GM21390 (cell line): Measurements from ENCODE around the gene PREP.
"Not testable (repeated sequence)": the region's sequence is repeated elsewhere in the genome, so short reads cannot be mapped to it uniquely, and the experiment has no call there.

Experiments used
- ATAC-seq: cut with Tn5 transposase; IDR thresholded peaks from one replicate; pipeline ENCODE4 v1.9.1; 2021; ENCODE audit not compliant: unreplicated experiment

The PREP gene

GRCh38 chr6:105402939-105403935 lies at the start of gene PREP:
PREP (minus strand) TSS chr6:105403082; CDS start chr6:105402891, 191 bp downstream.
- ATAC-seq: peak; percentile 92

- ATAC-seq: no peak
These were observed 49.5 kb upstream of the PREP start for GRCh38 chr6:105452376-105452775.

- ATAC-seq: no peak
These were observed 47.0 kb upstream of the PREP start for GRCh38 chr6:105449756-105450390.

GRCh38 chr6:105445481-105445880 lies 42.6 kb upstream of the PREP start:
- ATAC-seq: no peak

GRCh38 chr6:105443941-105444340 lies 41.1 kb upstream of the PREP start:
- no peak for ATAC-seq

DNA sequence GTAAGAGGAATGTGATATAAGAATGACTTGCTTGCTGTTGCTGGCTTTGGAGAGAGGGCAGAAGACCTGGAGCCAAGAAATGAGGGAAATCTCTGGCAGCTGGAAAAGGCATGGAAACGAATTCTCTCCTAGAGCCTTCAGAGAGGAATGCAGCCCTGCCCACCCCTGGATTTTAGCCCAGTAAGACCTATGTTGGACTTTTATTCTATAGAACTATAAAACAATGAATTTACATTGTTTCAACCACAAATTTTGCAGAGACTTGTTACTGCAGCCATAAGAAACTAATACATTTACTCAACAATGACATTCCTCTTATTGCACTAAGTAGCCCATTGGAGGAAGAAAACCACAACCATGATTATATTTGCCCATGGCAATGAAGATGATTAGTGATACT lies 39.5 kb upstream of the PREP start:
- no peak for ATAC-seq

DNA sequence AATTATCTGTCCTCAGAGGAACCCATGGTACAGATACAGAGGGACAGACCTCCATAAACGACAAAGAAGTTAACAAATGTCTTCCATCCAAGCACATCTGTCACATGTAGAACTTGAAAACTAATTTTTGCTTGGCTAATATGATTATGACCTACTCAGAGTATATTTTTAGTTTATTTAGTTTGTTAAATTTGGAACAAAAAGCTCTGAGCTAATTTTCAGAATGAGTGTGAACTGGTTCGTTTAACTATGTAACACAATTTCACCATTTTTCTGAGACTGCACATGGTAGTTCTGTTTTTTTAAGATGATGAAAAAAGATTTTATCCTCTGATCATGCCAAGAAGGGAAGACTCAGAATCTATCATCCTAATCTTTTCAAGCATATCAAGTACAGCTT lies 34.4 kb upstream of the PREP start:
- ATAC-seq: no peak

GRCh38 chr6:105433723-105434122 lies 30.8 kb upstream of the PREP start:
- no peak for ATAC-seq

DNA sequence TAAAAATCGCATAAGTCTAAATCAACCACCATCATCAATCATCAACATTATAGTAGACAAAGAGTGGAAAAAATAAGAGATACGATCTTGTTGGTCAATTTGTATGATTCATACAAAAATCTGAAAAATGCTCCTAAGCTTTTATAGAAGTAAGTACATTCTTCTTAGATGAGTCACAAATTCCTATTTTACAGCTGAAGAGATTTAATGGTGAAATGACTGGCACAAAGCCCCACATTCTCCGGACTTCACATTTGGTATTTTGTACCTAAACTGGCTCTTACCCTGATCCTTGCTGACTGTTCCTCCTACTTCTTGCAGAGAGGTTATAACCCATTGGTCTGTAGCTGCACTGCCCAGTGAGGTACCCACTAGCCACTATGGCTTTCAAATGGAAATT lies 29.9 kb upstream of the PREP start:
- no peak for ATAC-seq

DNA sequence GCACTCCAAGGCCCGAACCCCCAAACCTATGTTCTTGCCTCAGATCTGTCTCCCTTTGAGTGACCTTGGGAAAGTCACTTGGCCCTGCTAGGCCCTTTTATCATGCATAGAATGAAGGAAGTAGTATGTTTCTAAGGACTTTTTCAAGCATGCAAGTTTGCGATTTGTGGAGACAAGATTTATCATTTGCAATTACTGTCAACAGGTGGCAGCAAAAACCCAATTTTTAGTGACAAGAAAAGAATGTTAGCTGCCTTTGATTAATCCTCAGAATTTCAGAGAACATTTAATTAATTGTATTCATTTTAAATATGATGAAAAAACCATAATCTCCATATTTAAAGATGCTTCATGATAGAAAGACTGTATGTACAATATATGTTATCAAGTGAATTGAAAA lies 28.3 kb upstream of the PREP start:
- no peak for ATAC-seq

DNA sequence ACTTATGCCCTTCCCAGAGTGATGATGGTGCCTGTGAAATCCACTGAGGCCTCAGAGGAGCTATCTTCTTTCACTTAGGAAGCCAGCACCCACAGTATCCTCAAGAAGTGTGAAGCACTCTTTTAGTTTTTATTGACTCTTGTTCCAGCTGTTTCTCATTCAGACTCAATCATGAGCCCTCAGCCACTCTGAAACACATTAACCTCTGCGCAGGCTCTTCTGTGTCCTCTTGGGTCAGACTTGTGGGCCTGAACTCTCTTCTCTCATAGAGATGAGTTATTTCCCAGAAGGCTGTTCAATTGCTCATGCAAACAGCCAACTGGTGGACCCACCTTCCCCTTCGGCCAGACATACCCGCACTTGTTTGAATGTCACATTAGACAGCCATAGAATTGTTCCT lies 27.8 kb upstream of the PREP start:
- no peak for ATAC-seq

DNA sequence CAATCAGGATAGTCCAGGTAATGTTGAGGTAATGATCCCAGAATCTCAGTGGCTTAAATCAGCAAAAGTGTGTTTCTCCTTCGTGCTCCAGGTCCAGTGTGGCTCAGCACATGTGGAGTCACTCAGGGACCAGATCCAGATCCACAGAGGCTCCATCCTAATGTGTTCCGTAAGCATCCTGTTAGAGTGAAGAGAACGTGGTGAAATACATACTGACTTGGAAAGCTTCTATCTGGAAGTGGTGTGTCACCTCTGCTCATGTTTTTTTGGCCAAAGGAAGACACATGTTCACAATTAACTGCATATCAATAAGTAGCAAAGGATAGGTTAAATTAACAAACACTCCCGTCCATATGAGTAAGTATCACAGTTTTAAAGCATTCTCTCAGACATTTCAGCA lies 26.8 kb upstream of the PREP start:
- no peak for ATAC-seq

GRCh38 chr6:105428342-105428957 lies 25.6 kb upstream of the PREP start:
- no peak for ATAC-seq

DNA sequence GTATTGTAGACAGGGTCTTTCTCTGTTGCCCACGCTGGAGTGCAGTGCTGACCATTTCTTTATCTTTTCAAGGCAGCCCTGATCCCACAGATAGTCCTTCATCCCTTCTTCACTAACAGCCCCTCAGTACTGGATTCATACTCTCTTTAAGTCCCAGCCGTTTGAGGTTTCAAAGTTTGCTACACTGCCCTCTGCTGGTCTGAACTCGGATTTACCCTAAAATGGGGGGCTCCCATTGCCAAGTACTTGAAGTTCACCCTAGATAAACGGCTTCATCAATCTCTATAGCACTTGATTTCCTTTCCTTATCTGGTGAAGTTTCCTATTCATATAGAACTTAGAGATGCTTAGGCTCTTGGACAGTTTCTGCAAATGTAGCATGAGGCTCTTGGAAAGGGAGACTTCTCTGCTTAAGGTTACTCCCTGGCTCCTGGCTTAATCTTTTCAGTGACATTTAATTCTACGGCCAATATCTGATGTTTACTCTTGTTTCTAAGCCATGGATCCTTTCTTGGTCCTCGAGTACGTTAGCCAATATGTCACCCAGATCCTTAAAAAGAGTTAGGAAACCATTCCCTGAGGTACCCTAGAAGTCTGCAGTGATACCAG lies 21.4 kb upstream of the PREP start:
- ATAC-seq: peak; percentile 64

- not testable (repeated sequence) for ATAC-seq
These were observed 14.1 kb upstream of the PREP start for GRCh38 chr6:105416971-105417370.

DNA sequence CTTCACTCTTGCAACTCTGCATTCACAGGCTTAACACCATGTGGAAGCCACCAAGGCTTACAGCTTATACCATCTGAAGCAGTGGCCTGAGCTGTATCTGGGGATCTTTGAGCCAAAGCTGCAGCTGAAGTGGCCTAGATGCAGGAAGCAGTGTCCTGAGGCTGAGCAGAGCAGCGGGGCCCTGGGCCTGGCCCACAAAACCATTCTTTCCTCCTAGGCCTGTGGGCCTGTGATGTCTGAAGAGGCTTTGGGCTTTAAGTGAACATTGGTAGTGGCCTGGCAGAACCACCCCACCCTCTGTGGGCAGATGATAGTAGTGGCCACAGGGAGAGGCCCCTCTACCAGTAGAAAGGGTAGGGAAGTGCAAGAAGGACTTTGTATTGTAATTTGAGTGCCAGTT lies 6.9 kb upstream of the PREP start:
- ATAC-seq: no peak

GRCh38 chr6:105402090-105402938 lies 568 bp downstream of the PREP start:
- ATAC-seq: peak; percentile 36

- no peak for ATAC-seq
These were observed 1.4 kb downstream of the PREP start for GRCh38 chr6:105401247-105402089.

DNA sequence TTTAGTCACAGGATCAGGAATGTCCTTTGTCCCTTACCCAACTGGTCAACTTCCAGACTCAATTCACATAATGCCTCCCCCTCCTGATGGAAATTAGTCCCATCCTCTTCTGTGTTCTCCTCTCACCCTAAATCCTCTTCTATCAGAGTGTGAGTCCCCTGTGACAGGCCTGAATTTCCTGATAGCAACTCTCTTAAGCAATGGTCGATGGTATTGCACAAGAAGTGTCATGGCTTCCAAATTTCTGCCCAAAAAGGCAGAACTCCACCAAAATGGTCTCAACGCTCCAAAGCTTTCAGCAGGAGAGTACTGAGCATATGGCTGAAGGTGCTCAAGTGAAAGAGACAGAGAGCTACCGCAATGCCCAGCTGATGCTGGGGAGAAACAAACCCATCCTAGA lies 2.4 kb downstream of the PREP start:
- no peak for ATAC-seq

DNA sequence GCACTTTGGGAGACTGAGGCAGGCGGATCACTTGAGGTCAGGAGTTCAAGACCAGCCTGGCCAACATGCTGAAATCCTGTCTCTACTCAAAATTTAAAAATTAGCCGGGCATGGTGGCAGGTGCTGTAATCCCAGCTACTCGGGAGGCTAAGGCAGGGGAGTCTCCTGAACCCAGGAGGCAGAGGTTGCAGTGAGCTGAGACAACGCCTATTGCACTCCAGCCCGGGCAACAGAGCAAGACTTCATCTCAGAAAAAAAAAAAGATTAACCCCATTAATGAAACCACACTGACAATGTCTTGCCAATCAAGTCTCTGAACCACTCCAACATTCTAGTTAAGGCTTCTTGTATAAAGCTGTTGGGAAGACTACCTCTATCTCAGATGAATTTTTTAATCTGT lies 4.0 kb downstream of the PREP start:
- no peak for ATAC-seq
